HG03457 (cell line): ENCODE data around the gene RNF19B.
"Not testable (repeated sequence)": the region's sequence is repeated elsewhere in the genome, so short reads cannot be mapped to it uniquely, and the experiment has no call there.

Experiments
- ATAC-seq: cut with Tn5 transposase; IDR thresholded peaks from one replicate; pipeline ENCODE4 v1.9.1; 2021; ENCODE audit warnings: moderate number of reproducible peaks; ENCODE audit not compliant: unreplicated experiment

Gene RNF19B

GRCh38 chr1:32933742-32934322 is 30.8 kb downstream of the RNF19B start:
- no peak for ATAC-seq

- ATAC-seq, result no peak
Observed at GRCh38 chr1:32931760-32932159, 32.8 kb downstream of the RNF19B start.

- ATAC-seq, result no peak
Observed at GRCh38 chr1:32929366-32929765, 35.2 kb downstream of the RNF19B start.

GRCh38 chr1:32928715-32929114 is 35.9 kb downstream of the RNF19B start:
- ATAC-seq, result no peak

- no peak for ATAC-seq
Observed at GRCh38 chr1:32928285-32928684, 36.3 kb downstream of the RNF19B start.

- ATAC-seq, result no peak
Observed at GRCh38 chr1:32927441-32927840, 37.2 kb downstream of the RNF19B start.

- ATAC-seq, result no peak
Observed at GRCh38 chr1:32926562-32926961, 38.0 kb downstream of the RNF19B start.

GRCh38 chr1:32925403-32926162 is 39.0 kb downstream of the RNF19B start:
- no peak for ATAC-seq

- no peak for ATAC-seq
Observed at GRCh38 chr1:32924881-32925344, 39.7 kb downstream of the RNF19B start.

- no peak for ATAC-seq
Observed at GRCh38 chr1:32920833-32921232, 43.8 kb downstream of the RNF19B start.

- ATAC-seq, result no peak
Observed at GRCh38 chr1:32919811-32920733, 44.5 kb downstream of the RNF19B start.

GRCh38 chr1:32918179-32918578 is 46.4 kb downstream of the RNF19B start:
- ATAC-seq, result no peak

- ATAC-seq, result no peak
Observed at GRCh38 chr1:32917521-32917920, 47.1 kb downstream of the RNF19B start.

- no peak for ATAC-seq
Observed at GRCh38 chr1:32915766-32916706, 48.6 kb downstream of the RNF19B start.

- ATAC-seq, result no peak
Observed at GRCh38 chr1:32910319-32910718, 54.3 kb downstream of the RNF19B start.

GRCh38 chr1:32907435-32907834 is 57.2 kb downstream of the RNF19B start:
- ATAC-seq, result no peak

GRCh38 chr1:32906654-32907053 is 58.0 kb downstream of the RNF19B start:
- no peak for ATAC-seq

- not testable (repeated sequence) for ATAC-seq
Observed at GRCh38 chr1:32905588-32905987, 59.0 kb downstream of the RNF19B start.

- no peak for ATAC-seq
Observed at GRCh38 chr1:32904797-32905196, 59.8 kb downstream of the RNF19B start.

- no peak for ATAC-seq
Observed at GRCh38 chr1:32903991-32904785, 60.4 kb downstream of the RNF19B start.
